ENCODE measurements around the gene RIPK4. TPM values are rescaled to one million over a fixed set of nuclear protein-coding genes. Genes with fewer than 3 reads are reported as not detected.
"Not testable (repeated sequence)": the region's sequence is repeated elsewhere in the genome, so short reads cannot be mapped to it uniquely, and the experiment has no call there.

RIPK4 gene
- total RNA-seq, 4 donors from 2014 or later, result 4.4 to 20.5 (median 10.6) TPM

DNA sequence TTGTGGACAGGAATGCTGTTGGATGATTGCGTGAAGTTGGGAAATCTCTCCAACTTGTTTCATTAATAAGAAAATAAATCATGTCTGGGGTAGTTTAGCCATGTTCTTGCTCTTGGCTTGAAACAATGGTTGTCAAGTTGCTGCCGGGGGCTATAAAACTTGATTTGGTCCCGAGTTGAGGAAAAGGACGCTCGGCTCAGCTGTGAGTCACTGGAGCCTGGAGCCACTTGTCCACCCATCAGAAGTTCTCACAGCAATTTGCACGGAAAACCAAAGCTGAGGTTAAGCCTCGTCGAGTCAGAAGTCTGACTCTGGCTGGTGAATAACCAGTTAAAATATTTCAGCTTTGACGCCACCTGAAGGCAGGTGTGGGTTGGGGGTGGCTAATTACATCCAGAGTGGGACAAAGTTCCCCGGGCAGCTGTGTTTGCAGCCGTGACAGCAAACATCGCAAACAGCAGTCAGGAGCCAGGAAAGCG, 19.7 kb upstream of the RIPK4 start:
- TF ChIP-seq POLR2AphosphoS5 (IDR thresholded peaks at IDR 0.05) (no peak), POLR2A (IDR thresholded peaks at IDR 0.05) (no peak), CTCF (IDR thresholded peaks at IDR 0.05) (no peak), EP300 (IDR thresholded peaks at IDR 0.05; ENCODE audit: low read depth) (no peak)
- no peaks in the 10 kb centered on the region for H3K36me3 ChIP-seq
- peaks cover 93% of the 10 kb centered on the region for H3K27me3 ChIP-seq
- 21 to 26% methylated on average over 2 to 13 of the region's 13 CpGs for WGBS, 2 donors (ENCODE audit: low coverage in 1 of 2)
- in situ Hi-C loops (cut with MboI; ENCODE audit: low pct_ligation_motif_present in 1 of 4, low pct_unique_long_range_greater_than_20kb in 1 of 4, low sequenced_read_pairs in 3 of 4) (loop anchor here in 1 of 4 donors (25.0 kb wide), 1 partner anchor 149 kb away; no protein-coding TSS in a partner anchor), intact Hi-C loops (cut with DNase I; ENCODE audit: low total_unique reads) (no loop called here)
- no peak overlapping the region for H3K27ac ChIP-seq
- no peak for DNase-seq
- H3K9me3 ChIP-seq, result no peaks in the 10 kb centered on the region
- H3K4me3 ChIP-seq, result no peak overlapping the region
- H3K4me1 ChIP-seq, result peaks cover 0 to 21% (median 10%) of the 10 kb centered on the region in 4 donors

DNA sequence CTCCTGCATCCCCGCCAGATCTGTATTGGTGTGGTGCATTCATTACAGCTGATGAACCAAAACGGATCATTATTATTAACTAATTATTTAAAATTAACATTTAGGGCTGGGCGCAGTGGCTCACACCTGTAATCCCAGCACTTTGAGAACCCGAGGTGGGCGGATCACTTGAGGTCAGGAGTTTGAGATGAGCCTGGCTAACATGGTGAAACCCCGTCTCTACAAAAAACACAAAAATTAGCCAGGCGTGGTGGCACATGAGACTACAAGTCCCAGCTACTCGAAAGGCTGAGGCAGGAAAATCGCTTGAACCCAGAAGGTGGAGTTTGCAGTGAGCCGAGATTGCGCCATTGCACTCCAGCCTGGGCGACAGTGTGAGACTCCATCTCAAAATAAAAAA, 18.4 kb upstream of the RIPK4 start:
- intact Hi-C loops (cut with DNase I; ENCODE audit: low total_unique reads); DNase-seq: not testable (repeated sequence)
- peaks cover 98% of the 10 kb centered on the region for H3K27me3 ChIP-seq

GRCh38 chr21:41784456-41785102, 17.7 kb upstream of the RIPK4 start:
- intact Hi-C loops (cut with DNase I; ENCODE audit: low total_unique reads) (no loop called here), in situ Hi-C loops (cut with MboI; ENCODE audit: low pct_ligation_motif_present in 1 of 4, low pct_unique_long_range_greater_than_20kb in 1 of 4, low sequenced_read_pairs in 3 of 4) (loop anchor here in 1 of 4 donors (25.0 kb wide), 1 partner anchor 147 kb away; no protein-coding TSS in a partner anchor)
- DNase-seq, result no peak
- Histone ChIP-seq H3K36me3 (no peaks in the 10 kb centered on the region), H3K9me3 (no peaks in the 10 kb centered on the region), H3K4me1 (peaks cover under 1 to 22% (median 14%) of the 10 kb centered on the region in 4 donors), H3K4me3 (no peak overlapping the region), H3K27me3 (peaks cover 99% of the 10 kb centered on the region), H3K27ac (no peak overlapping the region)
- WGBS, 2 donors (ENCODE audit: low coverage in 1 of 2), result 65% methylated on average over 14 to 15 of the region's 15 CpGs
- no peak for TF ChIP-seq CTCF (IDR thresholded peaks at IDR 0.05)
- TF ChIP-seq EP300 (IDR thresholded peaks at IDR 0.05; ENCODE audit: low read depth), result no peak
- no peak for TF ChIP-seq POLR2AphosphoS5 (IDR thresholded peaks at IDR 0.05)
- TF ChIP-seq POLR2A (IDR thresholded peaks at IDR 0.05), result no peak

More for the DNA sequence above, 18.4 kb upstream of the RIPK4 start:
- H3K4me1 ChIP-seq, result peaks cover 0 to 21% (median 11%) of the 10 kb centered on the region in 4 donors
- in situ Hi-C loops (cut with MboI; ENCODE audit: low pct_ligation_motif_present in 1 of 4, low pct_unique_long_range_greater_than_20kb in 1 of 4, low sequenced_read_pairs in 3 of 4), result loop anchor here in 1 of 4 donors (25.0 kb wide), 1 partner anchor 148 kb away; no protein-coding TSS in a partner anchor
- WGBS, 2 donors (ENCODE audit: low coverage in 1 of 2), result 68 to 74% methylated on average over 7 to 12 of the region's 12 CpGs
- not testable (repeated sequence) for H3K9me3 ChIP-seq, H3K4me3 ChIP-seq, H3K27ac ChIP-seq, H3K36me3 ChIP-seq

GRCh38 chr21:41783476-41784180, 16.8 kb upstream of the RIPK4 start:
- H3K4me1 ChIP-seq, result peaks cover 3 to 30% (median 20%) of the 10 kb centered on the region in 4 donors
- peak; percentile 85 for DNase-seq
- 15 to 29% methylated on average over 6 to 18 of the region's 18 CpGs for WGBS, 2 donors (ENCODE audit: low coverage in 1 of 2)
- no peak overlapping the region for H3K27ac ChIP-seq
- no peak for TF ChIP-seq EP300 (IDR thresholded peaks at IDR 0.05; ENCODE audit: low read depth)
- TF ChIP-seq POLR2AphosphoS5 (IDR thresholded peaks at IDR 0.05), result peak in 2 of 3 donors; percentile 14 to 47
- no peaks in the 10 kb centered on the region for H3K9me3 ChIP-seq
- H3K4me3 ChIP-seq, result no peak overlapping the region
- H3K27me3 ChIP-seq, result peaks cover 99% of the 10 kb centered on the region
- intact Hi-C loops (cut with DNase I; ENCODE audit: low total_unique reads), result no loop called here
- no peaks in the 10 kb centered on the region for H3K36me3 ChIP-seq
- in situ Hi-C loops (cut with MboI; ENCODE audit: low pct_ligation_motif_present in 1 of 4, low pct_unique_long_range_greater_than_20kb in 1 of 4, low sequenced_read_pairs in 3 of 4), result loop anchor here in 1 of 4 donors (25.0 kb wide), 1 partner anchor 146 kb away; no protein-coding TSS in a partner anchor

DNA sequence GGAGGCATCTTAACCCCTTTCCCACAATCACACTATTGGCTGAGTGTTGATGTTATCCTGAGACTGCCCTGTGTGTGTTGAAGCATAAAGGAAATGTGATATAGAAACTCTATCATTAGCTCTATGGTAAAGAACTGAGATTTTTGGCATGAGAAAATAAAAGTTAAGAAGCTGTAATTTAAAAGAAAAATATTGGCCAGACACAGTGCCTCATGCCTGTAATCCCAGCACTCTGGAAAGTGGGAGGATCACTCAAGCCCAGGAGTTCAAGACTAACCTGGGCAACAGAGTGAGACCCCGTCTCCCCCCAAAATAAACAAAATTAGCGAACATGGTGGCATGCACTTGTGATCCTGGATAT, 14.2 kb upstream of the RIPK4 start:
- DNase-seq, result no peak
- Histone ChIP-seq H3K4me1 (peaks cover 11 to 34% (median 27%) of the 10 kb centered on the region in 4 donors), H3K36me3 (no peaks in the 10 kb centered on the region), H3K9me3 (no peaks in the 10 kb centered on the region), H3K27me3 (peaks cover 87% of the 10 kb centered on the region), H3K4me3 (no peak overlapping the region), H3K27ac (no peak overlapping the region)
- in situ Hi-C loops (cut with MboI; ENCODE audit: low pct_ligation_motif_present in 1 of 4, low pct_unique_long_range_greater_than_20kb in 1 of 4, low sequenced_read_pairs in 3 of 4) (loop anchor here in 1 of 4 donors (25.0 kb wide), 1 partner anchor 144 kb away; no protein-coding TSS in a partner anchor), intact Hi-C loops (cut with DNase I; ENCODE audit: low total_unique reads) (no loop called here)
- WGBS, 2 donors (ENCODE audit: low coverage in 1 of 2), result 63% methylated on average over 2 of the region's 2 CpGs; no CpG with 5 or more reads in 1 of the 2 donors
- no peak for TF ChIP-seq EP300 (IDR thresholded peaks at IDR 0.05; ENCODE audit: low read depth)
- no peak for TF ChIP-seq POLR2AphosphoS5 (IDR thresholded peaks at IDR 0.05)
- TF ChIP-seq CTCF (IDR thresholded peaks at IDR 0.05), result no peak
- TF ChIP-seq POLR2A (IDR thresholded peaks at IDR 0.05), result no peak

Measured in transverse colon (tissue), 4 donors.